ENCODE data around the gene TMEM240. TPM values are rescaled to one million over a fixed set of nuclear protein-coding genes. Genes with fewer than 3 reads are reported as not detected.

Gene TMEM240
- total and polyA plus RNA-seq, 11 donors: 1.5 to 12.4 (median 4.2) TPM; not detected in 1

- Histone ChIP-seq H3K9me3 (peaks cover 0 to 17% (median 5%) of the 10 kb centered on the region in 12 donors), H3K27ac (no peak overlapping the region), H3K36me3 (peaks cover 0 to 36% (median 18%) of the 10 kb centered on the region in 9 donors), H3K4me3 (no peak overlapping the region), H3K27me3 (no peaks in the 10 kb centered on the region), H3K4me1 (peaks cover 0 to 7% (median 0%) of the 10 kb centered on the region in 12 donors)
- ATAC-seq: no peak
- WGBS, 4 donors: 89 to 97% (median 94%) methylated on average over 4 of the region's 4 CpGs
- DNase-seq: no peak
- intact Hi-C loops (cut with DNase I): no loop called here
- no peak for TF ChIP-seq POLR2A (IDR thresholded peaks at IDR 0.05)
- TF ChIP-seq, protein P1, sequence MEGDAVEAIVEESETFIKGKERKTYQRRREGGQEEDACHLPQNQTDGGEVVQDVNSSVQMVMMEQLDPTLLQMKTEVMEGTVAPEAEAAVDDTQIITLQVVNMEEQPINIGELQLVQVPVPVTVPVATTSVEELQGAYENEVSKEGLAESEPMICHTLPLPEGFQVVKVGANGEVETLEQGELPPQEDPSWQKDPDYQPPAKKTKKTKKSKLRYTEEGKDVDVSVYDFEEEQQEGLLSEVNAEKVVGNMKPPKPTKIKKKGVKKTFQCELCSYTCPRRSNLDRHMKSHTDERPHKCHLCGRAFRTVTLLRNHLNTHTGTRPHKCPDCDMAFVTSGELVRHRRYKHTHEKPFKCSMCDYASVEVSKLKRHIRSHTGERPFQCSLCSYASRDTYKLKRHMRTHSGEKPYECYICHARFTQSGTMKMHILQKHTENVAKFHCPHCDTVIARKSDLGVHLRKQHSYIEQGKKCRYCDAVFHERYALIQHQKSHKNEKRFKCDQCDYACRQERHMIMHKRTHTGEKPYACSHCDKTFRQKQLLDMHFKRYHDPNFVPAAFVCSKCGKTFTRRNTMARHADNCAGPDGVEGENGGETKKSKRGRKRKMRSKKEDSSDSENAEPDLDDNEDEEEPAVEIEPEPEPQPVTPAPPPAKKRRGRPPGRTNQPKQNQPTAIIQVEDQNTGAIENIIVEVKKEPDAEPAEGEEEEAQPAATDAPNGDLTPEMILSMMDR (IDR thresholded peaks at IDR 0.05): no peak
Measured at GRCh38 chr1:1531947-1532346, 8.5 kb downstream of the TMEM240 start.

- Histone ChIP-seq H3K27ac (no peak overlapping the region), H3K4me3 (no peak overlapping the region), H3K9me3 (peaks cover 0 to 17% (median 5%) of the 10 kb centered on the region in 12 donors), H3K4me1 (peaks cover 0 to 7% (median 0%) of the 10 kb centered on the region in 12 donors), H3K27me3 (no peaks in the 10 kb centered on the region), H3K36me3 (peaks cover 0 to 43% (median 24%) of the 10 kb centered on the region in 9 donors)
- intact Hi-C loops (cut with DNase I): no loop called here
- DNase-seq (no peak), ATAC-seq (no peak)
- WGBS, 4 donors: 95 to 100% (median 98%) methylated on average over 7 to 8 of the region's 8 CpGs
- TF ChIP-seq, protein P1 (IDR thresholded peaks at IDR 0.05): no peak
- TF ChIP-seq POLR2A (IDR thresholded peaks at IDR 0.05): no peak
Measured at GRCh38 chr1:1529936-1530335, 10.5 kb downstream of the TMEM240 start.

DNA sequence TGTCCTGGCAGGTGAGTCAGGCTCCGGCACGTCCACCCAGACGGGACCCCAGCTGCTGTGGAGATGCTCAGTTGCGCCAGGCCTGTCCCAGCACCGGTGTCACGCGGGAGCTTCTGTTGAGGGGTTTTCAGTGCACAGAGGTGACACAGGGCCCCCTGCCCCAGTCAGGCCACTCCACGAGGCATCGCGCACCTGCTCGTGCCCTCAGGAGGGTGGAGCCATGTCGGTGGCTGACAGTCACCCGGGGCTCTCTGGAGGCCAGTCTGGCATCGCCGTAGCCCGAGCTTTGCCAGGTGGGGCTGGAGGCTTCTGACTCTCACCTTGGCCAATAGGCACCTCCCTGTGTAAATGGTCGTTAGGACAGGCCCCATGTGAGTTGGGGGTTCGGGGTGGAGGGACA is 11.1 kb downstream of the TMEM240 start:
- TF ChIP-seq POLR2A (IDR thresholded peaks at IDR 0.05): no peak
- TF ChIP-seq, protein P1 (IDR thresholded peaks at IDR 0.05): no peak
- Histone ChIP-seq H3K27me3 (no peaks in the 10 kb centered on the region), H3K4me3 (no peak overlapping the region), H3K4me1 (peaks cover 0 to 7% (median 0%) of the 10 kb centered on the region in 12 donors), H3K36me3 (peaks cover 0 to 45% (median 24%) of the 10 kb centered on the region in 9 donors), H3K27ac (no peak overlapping the region), H3K9me3 (peaks cover 0 to 17% (median 5%) of the 10 kb centered on the region in 12 donors)
- intact Hi-C loops (cut with DNase I): no loop called here
- ATAC-seq (no peak), DNase-seq (no peak)
- WGBS, 4 donors: 90 to 100% (median 94%) methylated on average over 2 to 18 of the region's 18 CpGs

GRCh38 chr1:1528301-1529267 is 11.8 kb downstream of the TMEM240 start:
- ATAC-seq (peak in 1 of 4 donors; percentile 52), DNase-seq (no peak)
- H3K36me3 ChIP-seq: peaks cover 0 to 47% (median 25%) of the 10 kb centered on the region in 9 donors
- no peak for TF ChIP-seq POLR2A (IDR thresholded peaks at IDR 0.05)
- TF ChIP-seq, protein P1 (IDR thresholded peaks at IDR 0.05): no peak
- H3K27me3 ChIP-seq: no peaks in the 10 kb centered on the region
- intact Hi-C loops (cut with DNase I): no loop called here
- no peak overlapping the region for H3K27ac ChIP-seq
- H3K4me1 ChIP-seq: peaks cover 0 to 4% (median 0%) of the 10 kb centered on the region in 12 donors
- no peak overlapping the region for H3K4me3 ChIP-seq
- whole genome bisulfite sequencing, 4 donors: 81 to 90% (median 86%) methylated on average over 25 to 37 of the region's 37 CpGs
- H3K9me3 ChIP-seq: peaks cover 0 to 17% (median 5%) of the 10 kb centered on the region in 12 donors
